PFSK-1 (cell line): ENCODE results near the gene ACAA2.

Source experiments
- POLR2AphosphoS5 ChIP-seq: IDR thresholded peaks from 2 replicates; pipeline ENCODE4 v1.6.1; 2012; ENCODE audit warnings: low read depth, mild to moderate bottlenecking, control low read depth, low read length, moderate library complexity
- SIN3A ChIP-seq: IDR thresholded peaks from 2 replicates; pipeline ENCODE4 v1.6.1; 2012; ENCODE audit warnings: mild to moderate bottlenecking, low read length, moderate library complexity, borderline replicate concordance; ENCODE audit not compliant: insufficient read depth
- TAF1 ChIP-seq: IDR thresholded peaks from 2 replicates; pipeline ENCODE4 v1.6.1; 2012; ENCODE audit warnings: low read length, control low read depth, borderline replicate concordance; ENCODE audit not compliant: insufficient read depth
- TF ChIP-seq, protein P1 (sequence below), 2 experiments: IDR thresholded peaks; 2 replicates each; pipeline versions ENCODE4 v1.6.1 to v1.8.0; 2011 to 2012; ENCODE audit warnings: low read depth in 2 of 2, low read length in 2 of 2, control low read depth in 1 of 2, inconsistent platforms in 1 of 2, mild to moderate bottlenecking in 1 of 2, moderate library complexity in 1 of 2; ENCODE audit not compliant: insufficient read depth in 1 of 2

GRCh38 chr18:49763590-49763989 lies 49.7 kb downstream of the ACAA2 start:
- TF ChIP-seq SIN3A (no peak), POLR2AphosphoS5 (no peak), TAF1 (no peak)
- TF ChIP-seq, protein P1, sequence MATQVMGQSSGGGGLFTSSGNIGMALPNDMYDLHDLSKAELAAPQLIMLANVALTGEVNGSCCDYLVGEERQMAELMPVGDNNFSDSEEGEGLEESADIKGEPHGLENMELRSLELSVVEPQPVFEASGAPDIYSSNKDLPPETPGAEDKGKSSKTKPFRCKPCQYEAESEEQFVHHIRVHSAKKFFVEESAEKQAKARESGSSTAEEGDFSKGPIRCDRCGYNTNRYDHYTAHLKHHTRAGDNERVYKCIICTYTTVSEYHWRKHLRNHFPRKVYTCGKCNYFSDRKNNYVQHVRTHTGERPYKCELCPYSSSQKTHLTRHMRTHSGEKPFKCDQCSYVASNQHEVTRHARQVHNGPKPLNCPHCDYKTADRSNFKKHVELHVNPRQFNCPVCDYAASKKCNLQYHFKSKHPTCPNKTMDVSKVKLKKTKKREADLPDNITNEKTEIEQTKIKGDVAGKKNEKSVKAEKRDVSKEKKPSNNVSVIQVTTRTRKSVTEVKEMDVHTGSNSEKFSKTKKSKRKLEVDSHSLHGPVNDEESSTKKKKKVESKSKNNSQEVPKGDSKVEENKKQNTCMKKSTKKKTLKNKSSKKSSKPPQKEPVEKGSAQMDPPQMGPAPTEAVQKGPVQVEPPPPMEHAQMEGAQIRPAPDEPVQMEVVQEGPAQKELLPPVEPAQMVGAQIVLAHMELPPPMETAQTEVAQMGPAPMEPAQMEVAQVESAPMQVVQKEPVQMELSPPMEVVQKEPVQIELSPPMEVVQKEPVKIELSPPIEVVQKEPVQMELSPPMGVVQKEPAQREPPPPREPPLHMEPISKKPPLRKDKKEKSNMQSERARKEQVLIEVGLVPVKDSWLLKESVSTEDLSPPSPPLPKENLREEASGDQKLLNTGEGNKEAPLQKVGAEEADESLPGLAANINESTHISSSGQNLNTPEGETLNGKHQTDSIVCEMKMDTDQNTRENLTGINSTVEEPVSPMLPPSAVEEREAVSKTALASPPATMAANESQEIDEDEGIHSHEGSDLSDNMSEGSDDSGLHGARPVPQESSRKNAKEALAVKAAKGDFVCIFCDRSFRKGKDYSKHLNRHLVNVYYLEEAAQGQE (IDR thresholded peaks at IDR 0.05; ENCODE audit: insufficient read depth in 1 of 2, low read depth in 2 of 2, low read length in 2 of 2): no peak
